MCF 10A (cell line): ENCODE results near the gene LRRK1. TPM values are rescaled to one million over a fixed set of nuclear protein-coding genes. Genes with fewer than 3 reads are reported as not detected.

Experiments used
- BruUV-seq: library from RNA; stranded (reverse); fragments of 400-500 nt; replicated peaks from 2 replicates; lab custom pipeline; 2021; lab: Mats Ljungman, UMichigan
- CTCF ChIA-PET: fragments of 300-600 bp; sonication (Branson Sonifier 250); formaldehyde crosslinking; extraction: SDS; loops from one replicate; lab custom pipeline; 2021; ENCODE audit warnings: antibody characterized with exemption, inconsistent platforms; lab: Yijun Ruan, JAX
- POLR2A ChIA-PET: fragments of 300-600, 350-650 bp; sonication (Branson Sonifier 250); formaldehyde crosslinking; extraction: SDS; loops from one replicate; lab custom pipeline; 2020; ENCODE audit warnings: antibody characterized with exemption, inconsistent platforms; lab: Yijun Ruan, JAX
- DNase-seq: peaks from one replicate; pipeline ENCODE4 v3.0.0-alpha.2; 2018; ENCODE audit not compliant: unreplicated experiment
- H3K27ac Mint-ChIP-seq: one replicate; pipeline ENCODE4 v1.8.0; 2022; ENCODE audit warnings: mild to moderate bottlenecking, low read depth, mixed read lengths; ENCODE audit not compliant: unreplicated experiment
- H3K27me3 Mint-ChIP-seq: one replicate; pipeline ENCODE4 v1.8.0; 2022; ENCODE audit warnings: mixed read lengths; ENCODE audit not compliant: insufficient read depth, unreplicated experiment
- H3K36me3 Mint-ChIP-seq: one replicate; pipeline ENCODE4 v1.8.0; 2022; ENCODE audit warnings: mild to moderate bottlenecking, moderate library complexity, mixed read lengths; ENCODE audit not compliant: insufficient read depth, unreplicated experiment
- H3K4me1 Mint-ChIP-seq: one replicate; pipeline ENCODE4 v1.8.0; 2022; ENCODE audit warnings: mixed read lengths; ENCODE audit not compliant: insufficient read depth, unreplicated experiment
- H3K4me3 Mint-ChIP-seq: one replicate; pipeline ENCODE4 v1.8.0; 2022; ENCODE audit warnings: mild to moderate bottlenecking, moderate library complexity, mixed read lengths; ENCODE audit not compliant: unreplicated experiment
- H3K9me3 Mint-ChIP-seq: one replicate; pipeline ENCODE4 v1.8.0; 2022; ENCODE audit warnings: mixed read lengths; ENCODE audit not compliant: unreplicated experiment
- CTCF ChIP-seq: fragments of 200-600 bp; IDR thresholded peaks from one replicate; pipeline ENCODE4 v1.8.0; 2022; ENCODE audit warnings: antibody characterized with exemption, mild to moderate bottlenecking; ENCODE audit not compliant: unreplicated experiment
- intact Hi-C: fragments of 100-400 bp; cut with micrococcal nuclease; formaldehyde crosslinking; loops from 2 replicates; pipeline ENCODE4 v1.14.1; 2022
- total RNA-seq: library from RNA; stranded (reverse); gene quantifications from 2 replicates; pipeline ENCODE4 v1.2.3, GENCODE V29; 2022

The LRRK1 gene
- total RNA-seq, 1 experiment from 2014 or later = 15.4 TPM

DNA sequence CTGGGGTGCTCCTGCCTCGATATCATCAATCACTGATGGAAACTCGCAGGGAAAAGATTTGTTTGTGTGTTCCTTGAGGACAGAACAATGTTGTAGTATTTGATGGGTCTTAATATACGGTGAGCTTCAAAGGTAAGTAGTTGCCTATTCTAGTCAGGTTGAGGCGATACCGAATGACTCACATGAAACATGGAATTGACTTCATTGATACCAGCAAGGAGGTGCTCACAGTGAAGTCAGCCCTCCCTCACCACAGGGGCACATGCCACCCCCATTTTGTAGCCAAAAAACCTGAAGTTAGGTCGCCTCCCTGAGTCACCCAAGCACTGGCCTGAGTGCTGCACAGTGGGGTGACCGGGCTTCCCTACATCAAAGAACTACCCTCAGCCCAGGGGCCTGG lies 43.2 kb upstream of the LRRK1 start:
- H3K4me1 Mint-ChIP-seq = peaks cover 5% of the 10 kb centered on the region
- DNase-seq = no peak
- intact Hi-C loops = loop anchor here (5.0 kb wide), 1 partner anchor 41 kb away; the partner anchor contains the start of gene LRRK1
- H3K27ac Mint-ChIP-seq = no peak overlapping the region
- H3K36me3 Mint-ChIP-seq = peaks cover 6% of the 10 kb centered on the region
- no peak overlapping the region for H3K4me3 Mint-ChIP-seq
- ChIA-PET POLR2A (no interaction called here), CTCF (interaction anchor here (0.6 to 1.8 kb wide), 7 partner anchors 22 to 273 kb away, joined by 3 to 7 read pairs (median 4); no protein-coding TSS in a partner anchor)
- H3K27me3 Mint-ChIP-seq = no peaks in the 10 kb centered on the region
- no peak for TF ChIP-seq CTCF
- no peaks in the 10 kb centered on the region for H3K9me3 Mint-ChIP-seq
- no TSS peak for BruUV-seq

- peak overlapping the region; percentile 51 for H3K27ac Mint-ChIP-seq
- no peaks in the 10 kb centered on the region for H3K27me3 Mint-ChIP-seq
- POLR2A ChIA-PET = interaction anchor here (0.9 to 2.7 kb wide), 2 partner anchors 164 to 275 kb away, joined by 3 to 11 read pairs; partner anchors contain the start of genes ASB7 and LINS1
- H3K4me1 Mint-ChIP-seq = no peaks in the 10 kb centered on the region
- H3K36me3 Mint-ChIP-seq = peaks cover 6% of the 10 kb centered on the region
- H3K4me3 Mint-ChIP-seq = no peak overlapping the region
- intact Hi-C loops = loop anchor here (5.0 kb wide), 1 partner anchor 40 kb away; the partner anchor contains the start of gene LRRK1
- CTCF ChIA-PET = interaction anchor here (1.1 to 1.4 kb wide), 3 partner anchors 14 to 242 kb away, joined by 3 to 5 read pairs (median 4); no protein-coding TSS in a partner anchor
- H3K9me3 Mint-ChIP-seq = no peaks in the 10 kb centered on the region
- no TSS peak for BruUV-seq
- TF ChIP-seq CTCF = no peak
- DNase-seq = peak; percentile 65
Measured at GRCh38 chr15:100877551-100877950, 41.6 kb upstream of the LRRK1 start.

DNA sequence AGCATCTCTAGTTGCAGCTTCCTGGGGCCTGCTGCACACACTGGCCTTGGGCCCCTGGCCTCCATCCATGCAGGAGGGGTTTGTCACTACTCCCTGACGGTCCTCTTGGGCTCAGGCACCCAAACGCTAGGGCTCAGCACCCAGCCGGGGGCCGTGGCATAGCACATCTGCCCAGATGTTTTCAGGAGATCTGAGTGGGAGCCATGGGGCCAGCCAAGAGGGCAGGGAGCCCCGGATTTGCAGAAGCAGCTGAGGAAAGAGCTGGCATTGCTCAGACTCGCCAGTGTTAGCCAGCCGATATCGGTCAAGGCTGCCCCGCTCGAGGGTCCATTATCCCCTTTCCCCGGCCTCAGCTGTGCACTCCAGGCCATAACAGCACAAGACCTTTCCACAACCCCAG lies 41.0 kb upstream of the LRRK1 start:
- no peaks in the 10 kb centered on the region for H3K27me3 Mint-ChIP-seq
- CTCF ChIA-PET = interaction anchor here (1.1 to 1.3 kb wide), 4 partner anchors 14 to 129 kb away, joined by 3 to 5 read pairs (median 4); no protein-coding TSS in a partner anchor

More for the DNA sequence above, 41.0 kb upstream of the LRRK1 start:
- Mint-ChIP-seq H3K4me3 (peak overlapping the region; percentile 63), H3K36me3 (peaks cover 6% of the 10 kb centered on the region), H3K27ac (no peak overlapping the region), H3K9me3 (no peaks in the 10 kb centered on the region), H3K4me1 (no peaks in the 10 kb centered on the region)
- POLR2A ChIA-PET = interaction anchor here (0.9 to 2.7 kb wide), 2 partner anchors 165 to 275 kb away, joined by 3 to 11 read pairs; partner anchors contain the start of genes ASB7 and LINS1
- BruUV-seq = no TSS peak
- TF ChIP-seq CTCF = no peak
- intact Hi-C loops = loop anchor here (5.0 kb wide), 1 partner anchor 39 kb away; the partner anchor contains the start of gene LRRK1
- no peak for DNase-seq
